Lung (tissue), 12 donors: ENCODE data around the gene EXOC6B. TPM values are rescaled to one million over a fixed set of nuclear protein-coding genes. Genes with fewer than 3 reads are reported as not detected.
A peak's percentile ranks its signal among the peaks of the same experiment; 100 is the strongest.

Experiments used
- ATAC-seq: fragments of 200-7000 bp; cut with Tn5 transposase; one replicate; pipeline ENCODE4 v1.9.1; 2020; ENCODE audit warnings: moderate number of reproducible peaks; ENCODE audit not compliant: insufficient read depth, low FRiP score
- DNase-seq, 3 donors: peaks; one replicate each; pipeline ENCODE4 v3.0.0-alpha.2; 2013 to 2017
- H3K27ac ChIP-seq, 2 donors: one replicate each; pipeline ENCODE4 v1.5.1; 2013; ENCODE audit warnings: mild to moderate bottlenecking in 2 of 2, moderate library complexity in 2 of 2, control low read depth in 1 of 2, inconsistent platforms in 1 of 2, low read depth in 1 of 2, low read length in 1 of 2
- H3K27me3 ChIP-seq, 3 donors: one replicate each; pipeline ENCODE4 v1.5.1; 2013; ENCODE audit warnings: low read length in 2 of 3; ENCODE audit not compliant: control insufficient read depth in 3 of 3, insufficient read depth in 3 of 3
- H3K36me3 ChIP-seq, 4 donors: one replicate each; pipeline ENCODE4 v1.5.1; 2013; ENCODE audit warnings: low read length in 4 of 4, mild to moderate bottlenecking in 1 of 4, moderate library complexity in 1 of 4; ENCODE audit not compliant: control insufficient read depth in 4 of 4, insufficient read depth in 4 of 4
- H3K4me1 ChIP-seq, 5 donors: one replicate each; pipeline ENCODE4 v1.5.1; 2013; ENCODE audit warnings: low read length in 5 of 5, mild to moderate bottlenecking in 2 of 5, moderate library complexity in 1 of 5; ENCODE audit not compliant: control insufficient read depth in 5 of 5, insufficient read depth in 5 of 5
- H3K4me3 ChIP-seq: one replicate; pipeline ENCODE4 v1.5.1; 2013; ENCODE audit warnings: mild to moderate bottlenecking, control low read depth, moderate library complexity
- H3K9ac ChIP-seq, 2 donors: one replicate each; pipeline ENCODE4 v1.5.1; 2013; ENCODE audit warnings: low read length in 2 of 2, control low read depth in 1 of 2; ENCODE audit not compliant: insufficient read depth in 1 of 2
- H3K9me3 ChIP-seq, 4 donors: one replicate each; pipeline ENCODE4 v1.5.1; 2013; ENCODE audit warnings: low read length in 3 of 4, mild to moderate bottlenecking in 1 of 4, moderate library complexity in 1 of 4; ENCODE audit not compliant: control insufficient read depth in 4 of 4, insufficient read depth in 3 of 4
- WGBS, 2 donors: extraction: QIAGEN DNeasy Blood & Tissue Kit; methylation state at CpG; one replicate each; pipeline ENCODE4 v1.1.7; 2013; 5-methylcytosine and 5-hydroxymethylcytosine counted together
- polyA plus RNA-seq, 2 donors: library from polyadenylated mRNA; stranded (reverse); fragments of 200-250 nt; gene quantifications; one replicate each; pipeline ENCODE4 v1.2.1, GENCODE V29; 2013
- total RNA-seq, 2 donors: library from RNA; depleted of rRNA in 1 of 2; stranded (reverse); fragments of >200 nt in 1 of 2; gene quantifications; one replicate each; pipeline ENCODE4 v1.2.1, GENCODE V29; 2014 to 2021
- TF ChIP-seq, protein P1 (sequence below): IDR thresholded peaks from 2 replicates; pipeline ENCODE4 v1.5.1; 2012; ENCODE audit warnings: mild to moderate bottlenecking; ENCODE audit errors: control extremely low read depth, extremely low read depth
- donor health status: control.
- donor health status: control.
- donor health status: Bipolar disorder and iron deficiency.
- donor health status: healthy.
- donor health status: DM: yes; HTN: yes; CAD: no.

Gene EXOC6B
- total and polyA plus RNA-seq, 4 donors, result 3.3 to 46.0 (median 12.7) TPM

- 75 to 76% methylated on average over 1 of the region's 1 CpG for WGBS, 2 donors
- H3K4me1 ChIP-seq, result peaks cover 0 to 37% (median 15%) of the 10 kb centered on the region in 5 donors
- H3K9ac ChIP-seq, result no peak overlapping the region
- H3K4me3 ChIP-seq, result no peak overlapping the region
- no peaks in the 10 kb centered on the region for H3K27me3 ChIP-seq
- TF ChIP-seq, protein P1, sequence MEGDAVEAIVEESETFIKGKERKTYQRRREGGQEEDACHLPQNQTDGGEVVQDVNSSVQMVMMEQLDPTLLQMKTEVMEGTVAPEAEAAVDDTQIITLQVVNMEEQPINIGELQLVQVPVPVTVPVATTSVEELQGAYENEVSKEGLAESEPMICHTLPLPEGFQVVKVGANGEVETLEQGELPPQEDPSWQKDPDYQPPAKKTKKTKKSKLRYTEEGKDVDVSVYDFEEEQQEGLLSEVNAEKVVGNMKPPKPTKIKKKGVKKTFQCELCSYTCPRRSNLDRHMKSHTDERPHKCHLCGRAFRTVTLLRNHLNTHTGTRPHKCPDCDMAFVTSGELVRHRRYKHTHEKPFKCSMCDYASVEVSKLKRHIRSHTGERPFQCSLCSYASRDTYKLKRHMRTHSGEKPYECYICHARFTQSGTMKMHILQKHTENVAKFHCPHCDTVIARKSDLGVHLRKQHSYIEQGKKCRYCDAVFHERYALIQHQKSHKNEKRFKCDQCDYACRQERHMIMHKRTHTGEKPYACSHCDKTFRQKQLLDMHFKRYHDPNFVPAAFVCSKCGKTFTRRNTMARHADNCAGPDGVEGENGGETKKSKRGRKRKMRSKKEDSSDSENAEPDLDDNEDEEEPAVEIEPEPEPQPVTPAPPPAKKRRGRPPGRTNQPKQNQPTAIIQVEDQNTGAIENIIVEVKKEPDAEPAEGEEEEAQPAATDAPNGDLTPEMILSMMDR, result no peak
- ATAC-seq, result no peak
- no peaks in the 10 kb centered on the region for H3K9me3 ChIP-seq
- no peaks in the 10 kb centered on the region for H3K36me3 ChIP-seq
- no peak overlapping the region for H3K27ac ChIP-seq
- DNase-seq, result no peak
Observed at GRCh38 chr2:72270556-72271275, 555.1 kb downstream of the EXOC6B start.

- no peaks in the 10 kb centered on the region for H3K36me3 ChIP-seq
- no peaks in the 10 kb centered on the region for H3K9me3 ChIP-seq
- ATAC-seq (no peak), DNase-seq (peak in 1 of 3 donors; percentile 25)
- TF ChIP-seq, protein P1, result no peak
- H3K27ac ChIP-seq, result no peak overlapping the region
- peaks cover 0 to 13% (median 0%) of the 10 kb centered on the region in 5 donors for H3K4me1 ChIP-seq
- H3K9ac ChIP-seq, result no peak overlapping the region
- H3K27me3 ChIP-seq, result no peaks in the 10 kb centered on the region
- no peak overlapping the region for H3K4me3 ChIP-seq
Observed at GRCh38 chr2:72263776-72264060, 562.1 kb downstream of the EXOC6B start.

DNA sequence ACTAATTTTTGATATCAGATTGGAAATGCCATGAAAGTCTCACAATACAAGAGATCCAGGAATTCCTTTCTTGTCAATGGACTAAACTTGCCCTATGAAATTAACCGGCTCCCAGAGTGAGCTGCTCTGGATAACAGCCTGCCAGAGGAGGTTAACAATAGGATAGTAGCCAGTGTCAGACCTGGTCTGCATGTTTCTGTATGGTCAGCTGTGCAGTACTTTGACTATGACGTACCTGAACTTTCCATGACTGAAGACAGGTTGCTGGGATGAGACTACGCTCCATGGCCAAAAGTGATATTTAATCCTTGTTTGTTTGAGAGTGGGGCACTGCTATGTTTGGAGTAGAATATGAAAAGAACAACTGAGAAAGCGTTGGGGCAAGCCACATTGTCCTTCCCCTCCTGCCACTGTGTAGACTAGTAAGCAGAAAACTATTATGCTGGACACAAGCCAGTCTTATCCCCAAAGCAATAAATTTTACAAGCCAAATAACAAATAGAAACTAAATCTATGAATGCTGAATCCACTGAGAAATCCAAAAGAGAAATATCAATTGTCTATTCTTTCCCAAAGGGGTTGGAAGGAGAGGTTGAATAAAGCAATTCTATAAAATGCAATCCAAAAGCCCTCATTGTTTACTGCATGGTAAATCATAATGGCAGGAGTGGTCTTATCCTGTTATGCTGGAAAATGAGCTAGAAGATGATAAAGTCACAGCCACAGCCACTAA, 562.6 kb downstream of the EXOC6B start:
- no peaks in the 10 kb centered on the region for H3K36me3 ChIP-seq
- H3K4me3 ChIP-seq, result no peak overlapping the region
- TF ChIP-seq, protein P1, result no peak
- H3K9me3 ChIP-seq, result no peaks in the 10 kb centered on the region
- H3K27me3 ChIP-seq, result no peaks in the 10 kb centered on the region
- H3K9ac ChIP-seq, result no peak overlapping the region
- ATAC-seq, result no peak
- no peak overlapping the region for H3K27ac ChIP-seq
- DNase-seq, result no peak
- H3K4me1 ChIP-seq, result peaks cover 0 to 13% (median 0%) of the 10 kb centered on the region in 5 donors
- WGBS, 2 donors, result 80 to 85% methylated on average over 4 of the region's 4 CpGs
